Measurements from ENCODE around the gene GPR141. TPM values are rescaled to one million over a fixed set of nuclear protein-coding genes. Genes with fewer than 3 reads are reported as not detected.

Gene GPR141
- total and polyA plus RNA-seq, 2 donors (not counting 3 experiments of a cell fraction or from before 2014, with no cell fraction given), result not detected

GRCh38 chr7:37635346-37635745 lies 48.2 kb upstream of the GPR141 start:
- no peaks in the 10 kb centered on the region for H3K9me1 ChIP-seq (replicated peaks; ENCODE audit: control insufficient read depth, extremely low read depth, insufficient read depth, low read length)
- H3K9ac ChIP-seq (replicated peaks; ENCODE audit: extremely low read depth, insufficient read depth, low read length), result no peak overlapping the region
- H3K4me1 ChIP-seq (ENCODE audit: control insufficient read depth, extremely low read depth, insufficient read depth, low read length), result no peaks in the 10 kb centered on the region
- no peaks in the 10 kb centered on the region for H3K27me3 ChIP-seq (ENCODE audit: control insufficient read depth in 2 of 2, insufficient read depth in 2 of 2, low read length in 2 of 2)
- CTCF ChIA-PET, result no interaction called here
- intact Hi-C loops (cut with micrococcal nuclease) (no loop called here), dilution Hi-C loops (cut with MboI; ENCODE audit: extremely low pct_ligation_motif_present, low sequenced_read_pairs) (no loop called here)
- BruUV-seq (replicated peaks), result no TSS peak
- H3K36me3 ChIP-seq (ENCODE audit: control insufficient read depth in 2 of 2, extremely low read depth in 1 of 2, insufficient read depth in 2 of 2, low read length in 2 of 2), result no peaks in the 10 kb centered on the region
- H3K9me3 ChIP-seq (replicated peaks; ENCODE audit: control insufficient read depth, insufficient read depth, low read length), result no peaks in the 10 kb centered on the region
- no peak for TF ChIP-seq POLR2A (IDR thresholded peaks at IDR 0.05; ENCODE audit: low read depth, low read length)
- H3K27ac ChIP-seq (ENCODE audit: insufficient read depth, low read depth, low read length), result no peak overlapping the region
- no peaks in the 10 kb centered on the region for H4K20me1 ChIP-seq (replicated peaks; ENCODE audit: control insufficient read depth, extremely low read depth, insufficient read depth, low read length)
- FAIRE-seq, result no peak
- no peak overlapping the region for H3K4me2 ChIP-seq (ENCODE audit: insufficient read depth, low read length)
- DNase-seq (ENCODE audit: low read depth, low spot score), result no peak
- H2AFZ ChIP-seq (ENCODE audit: low read depth, low read length), result no peak overlapping the region
- no peak overlapping the region for H3K4me3 ChIP-seq (replicated peaks in 1 of 3; ENCODE audit: insufficient read depth in 1 of 3, low read depth in 1 of 3, low read length in 3 of 3)
- H3K79me2 ChIP-seq (ENCODE audit: control insufficient read depth, insufficient read depth, low read length), result no peaks in the 10 kb centered on the region
- POLR2A ChIA-PET, result no interaction called here

- H2AFZ ChIP-seq (ENCODE audit: low read depth, low read length), result no peak overlapping the region
- no peaks in the 10 kb centered on the region for H3K36me3 ChIP-seq (ENCODE audit: control insufficient read depth in 2 of 2, extremely low read depth in 1 of 2, insufficient read depth in 2 of 2, low read length in 2 of 2)
- TF ChIP-seq EZH2 (IDR thresholded peaks at IDR 0.05; ENCODE audit: borderline replicate concordance, low read depth, low read length, severe bottlenecking) (no peak), MYC (IDR thresholded peaks at IDR 0.05; ENCODE audit: low read depth, low read length) (no peak), GATA2 (IDR thresholded peaks at IDR 0.05; ENCODE audit: insufficient read depth, insufficient read length, low read depth, low read length) (no peak), FOS (IDR thresholded peaks at IDR 0.05; ENCODE audit: borderline replicate concordance, insufficient read depth, low read length) (no peak), POLR2AphosphoS5 (IDR thresholded peaks at IDR 0.05; ENCODE audit: insufficient read depth, low read depth, low read length) (no peak)
- H3K9me3 ChIP-seq (replicated peaks; ENCODE audit: control insufficient read depth, insufficient read depth, low read length), result no peaks in the 10 kb centered on the region
- FAIRE-seq (no peak), DNase-seq (ENCODE audit: low read depth, low spot score) (no peak)
- no peak overlapping the region for H3K9ac ChIP-seq (replicated peaks; ENCODE audit: extremely low read depth, insufficient read depth, low read length)
- BruUV-seq (replicated peaks), result no TSS peak
- H3K9me1 ChIP-seq (replicated peaks; ENCODE audit: control insufficient read depth, extremely low read depth, insufficient read depth, low read length), result no peaks in the 10 kb centered on the region
- no peak overlapping the region for H3K4me2 ChIP-seq (ENCODE audit: insufficient read depth, low read length)
- H4K20me1 ChIP-seq (replicated peaks; ENCODE audit: control insufficient read depth, extremely low read depth, insufficient read depth, low read length), result no peaks in the 10 kb centered on the region
- ChIA-PET POLR2A (no interaction called here), CTCF (no interaction called here)
- no peak overlapping the region for H3K4me3 ChIP-seq (replicated peaks in 1 of 3; ENCODE audit: insufficient read depth in 1 of 3, low read depth in 1 of 3, low read length in 3 of 3)
- no peak overlapping the region for H3K27ac ChIP-seq (ENCODE audit: insufficient read depth, low read depth, low read length)
- H3K79me2 ChIP-seq (ENCODE audit: control insufficient read depth, insufficient read depth, low read length), result no peaks in the 10 kb centered on the region
- no peaks in the 10 kb centered on the region for H3K27me3 ChIP-seq (ENCODE audit: control insufficient read depth in 2 of 2, insufficient read depth in 2 of 2, low read length in 2 of 2)
- intact Hi-C loops (cut with micrococcal nuclease) (no loop called here), dilution Hi-C loops (cut with MboI; ENCODE audit: extremely low pct_ligation_motif_present, low sequenced_read_pairs) (no loop called here)
- no peaks in the 10 kb centered on the region for H3K4me1 ChIP-seq (ENCODE audit: control insufficient read depth, extremely low read depth, insufficient read depth, low read length)
Observed at GRCh38 chr7:37642028-37642540, 41.5 kb upstream of the GPR141 start.
